K562 (cell line): ENCODE data around the gene ADGRG1. TPM values are rescaled to one million over a fixed set of nuclear protein-coding genes. Genes with fewer than 3 reads are reported as not detected.

Source experiments
- ATAC-seq: fragments of 200-7000 bp; cut with Tn5 transposase; 3 replicates; pipeline ENCODE4 v1.9.1; 2020; ENCODE audit warnings: moderate library complexity
- BruUV-seq: library from RNA; stranded (reverse); fragments of 400-500 nt; replicated peaks from 2 replicates; lab custom pipeline; 2021; lab: Mats Ljungman, UMichigan
- CTCF ChIA-PET: fragments of 300-600 bp; formaldehyde crosslinking; extraction: SDS; loops from one replicate; lab custom pipeline; 2021; ENCODE audit warnings: low intra/inter-chr PET ratio; lab: Yijun Ruan, JAX
- POLR2A ChIA-PET: fragments of 300-600, 350-650 bp; sonication (Branson Sonifier 250); formaldehyde crosslinking; extraction: SDS; loops from one replicate; lab custom pipeline; 2021; ENCODE audit warnings: antibody characterized with exemption, inconsistent platforms; lab: Yijun Ruan, JAX
- DNase-seq, 4 experiments: peaks; one replicate each; pipeline versions ENCODE4 v3.0.0 to v3.0.0-alpha.2; 2011 to 2018; ENCODE audit warnings: low spot score in 3 of 4, mixed read lengths in 3 of 4; ENCODE audit errors: extremely low read depth in 1 of 4
- FAIRE-seq: peaks from 2 replicates; lab custom pipeline; 2011; peaks lifted over from hg19 to GRCh38; lab: Jason Lieb, UNC
- H2AFZ ChIP-seq: 2 replicates; pipeline ENCODE4 v1.6.0; 2011; ENCODE audit warnings: low read depth, low read length, control low read depth, inconsistent platforms
- H3K27ac ChIP-seq: fragments of 200-600 bp; 3 replicates; pipeline ENCODE4 v1.8.0; 2011; ENCODE audit warnings: low read depth, mild to moderate bottlenecking, control low read depth, inconsistent platforms, low read length, moderate library complexity, mixed read lengths; ENCODE audit errors: extremely low read depth
- H3K27me3 ChIP-seq, 2 experiments: fragments of 300-600 bp in 1 of 2; 2 replicates in 1 of 2; 3 replicates in 1 of 2; pipeline versions ENCODE4 v1.6.0 to v1.8.0; 2011; ENCODE audit warnings: inconsistent platforms in 2 of 2, low read length in 2 of 2, mild to moderate bottlenecking in 1 of 2, mixed read lengths in 1 of 2, moderate library complexity in 1 of 2; ENCODE audit not compliant: control insufficient read depth in 2 of 2, insufficient read depth in 2 of 2
- H3K36me3 ChIP-seq: fragments of 300-600 bp; 3 replicates; pipeline ENCODE4 v1.8.0; 2011; ENCODE audit warnings: mild to moderate bottlenecking, low read length, inconsistent platforms; ENCODE audit not compliant: control insufficient read depth, insufficient read depth
- H3K4me1 ChIP-seq, 2 experiments: fragments of 200-600 bp in 1 of 2; replicated peaks in 1 of 2; 2 replicates in 1 of 2; 3 replicates in 1 of 2; pipeline versions ENCODE4 v1.5.1 to v1.8.0; 2011; ENCODE audit warnings: inconsistent platforms in 2 of 2, low read length in 2 of 2, mild to moderate bottlenecking in 1 of 2, mixed read lengths in 1 of 2, moderate library complexity in 1 of 2; ENCODE audit not compliant: control insufficient read depth in 2 of 2, insufficient read depth in 2 of 2
- H3K4me2 ChIP-seq: 2 replicates; pipeline ENCODE4 v1.6.1; 2011; ENCODE audit warnings: low read length, control low read depth, inconsistent platforms, mixed read lengths; ENCODE audit not compliant: insufficient read depth
- H3K4me3 ChIP-seq: fragments of 200-600 bp; sonication (generic), shearing (Covaris generic); 2 replicates; pipeline ENCODE4 v1.5.1; 2016; ENCODE audit warnings: control low read depth, inconsistent platforms
- H3K79me2 ChIP-seq: fragments of 200-600 bp; 3 replicates; pipeline ENCODE4 v1.8.0; 2011; ENCODE audit warnings: low read length, inconsistent platforms; ENCODE audit not compliant: control insufficient read depth, insufficient read depth
- H3K9ac ChIP-seq, 2 experiments: 2 replicates each; pipeline versions ENCODE4 v1.6.0 to v1.6.1; 2011; ENCODE audit warnings: low read depth in 2 of 2, low read length in 2 of 2, control low read depth in 1 of 2, inconsistent platforms in 1 of 2, mild to moderate bottlenecking in 1 of 2, mixed read lengths in 1 of 2; ENCODE audit not compliant: insufficient read depth in 1 of 2
- H3K9me1 ChIP-seq: one replicate; pipeline ENCODE4 v1.6.0; 2011; ENCODE audit warnings: inconsistent platforms, mild to moderate bottlenecking, low read length, moderate library complexity; ENCODE audit not compliant: control insufficient read depth, insufficient read depth
- H3K9me3 ChIP-seq: replicated peaks from 2 replicates; pipeline ENCODE4 v1.5.1; 2011; ENCODE audit warnings: low read depth, low read length, inconsistent platforms; ENCODE audit not compliant: control insufficient read depth, insufficient read depth
- H4K20me1 ChIP-seq: replicated peaks from 2 replicates; pipeline ENCODE4 v1.6.1; 2011; ENCODE audit warnings: low read length, inconsistent platforms, mixed read lengths; ENCODE audit not compliant: control insufficient read depth, insufficient read depth
- CCAR2 ChIP-seq: fragments of 200-400 bp; formaldehyde crosslinking; IDR thresholded peaks from 2 replicates; pipeline ENCODE4 v1.6.1; 2017; ENCODE audit warnings: mild to moderate bottlenecking, low read depth, low read length
- CHD1 ChIP-seq: fragments of 200-600 bp; sonication (generic); IDR thresholded peaks from one replicate; pipeline ENCODE4 v1.6.1; 2012; ENCODE audit warnings: mild to moderate bottlenecking, moderate library complexity, low read length, inconsistent platforms
- DPF2 ChIP-seq: fragments of 450-650 bp; IDR thresholded peaks from 2 replicates; pipeline ENCODE4 v1.6.1; 2016
- FOXK2 ChIP-seq, 2 experiments: fragments of 450-650 bp; IDR thresholded peaks in 1 of 2; conservative IDR thresholded peaks in 1 of 2; 2 replicates each; pipeline ENCODE4 v1.6.1; 2016; ENCODE audit warnings: low read depth in 2 of 2, mild to moderate bottlenecking in 1 of 2
- GABPA ChIP-seq: fragments of 200-800 bp; sonication (Bioruptor generic); conservative IDR thresholded peaks from 2 replicates; pipeline ENCODE4 v1.6.1; 2016; ENCODE audit warnings: low read depth, missing genetic modification characterization, missing compliant biosample characterization
- HLTF ChIP-seq: fragments of 450-650 bp; IDR thresholded peaks from 2 replicates; pipeline ENCODE4 v1.6.1; 2016
- KLF16 ChIP-seq: IDR thresholded peaks from 2 replicates; pipeline ENCODE4 v1.6.1; 2016; ENCODE audit warnings: antibody characterized with exemption
- NFRKB ChIP-seq: fragments of 450-650 bp; IDR thresholded peaks from 2 replicates; pipeline ENCODE4 v1.6.1; 2016; ENCODE audit warnings: low read depth
- NKRF ChIP-seq: fragments of 450-650 bp; IDR thresholded peaks from 2 replicates; pipeline ENCODE4 v1.6.1; 2016; ENCODE audit warnings: borderline replicate concordance
- NR2F6 ChIP-seq: fragments of 450-650 bp; formaldehyde crosslinking; IDR thresholded peaks from 2 replicates; pipeline ENCODE4 v1.4.0; 2020; ENCODE audit warnings: mild to moderate bottlenecking
- PTRF ChIP-seq: fragments of 450-650 bp; IDR thresholded peaks from 2 replicates; pipeline ENCODE4 v1.6.1; 2016; ENCODE audit warnings: mild to moderate bottlenecking, missing genetic modification characterization, missing compliant biosample characterization
- RFX5 ChIP-seq: IDR thresholded peaks from 2 replicates; pipeline ENCODE4 v1.6.1; 2011; ENCODE audit warnings: low read depth, mild to moderate bottlenecking, improper control_type of control experiment, low read length
- SETDB1 ChIP-seq: IDR thresholded peaks from one replicate; pipeline ENCODE4 v1.6.1; 2012; ENCODE audit warnings: low read length, control low read depth, inconsistent platforms
- ZC3H8 ChIP-seq: fragments of 450-650 bp; IDR thresholded peaks from 2 replicates; pipeline ENCODE4 v1.6.1; 2017
- ZNF121 ChIP-seq: sonication (generic); formaldehyde crosslinking; conservative IDR thresholded peaks from 2 replicates; pipeline ENCODE4 v1.8.0; 2022; ENCODE audit warnings: missing genetic modification reagents
- ZNF395 ChIP-seq: fragments of 200-800 bp; sonication (Bioruptor generic); IDR thresholded peaks from 2 replicates; pipeline ENCODE4 v1.6.1; 2017; ENCODE audit warnings: missing genetic modification characterization, missing compliant biosample characterization
- WGBS: fragments of 100-300 bp; shearing (Covaris generic); methylation state at CpG from one replicate; pipeline ENCODE4 v1.1.6; 2016; ENCODE audit warnings: low coverage, mixed read lengths; ENCODE audit not compliant: insufficient coverage; ENCODE audit errors: missing lambda C conversion rate; 5-methylcytosine and 5-hydroxymethylcytosine counted together
- in situ Hi-C: fragments of 300-500 bp; cut with MboI; formaldehyde crosslinking; loops from 4 replicates; pipeline ENCODE4 v1.15.0; 2018; ENCODE audit warnings: inconsistent platforms, mixed read lengths
- intact Hi-C: fragments of 100-400 bp; cut with micrococcal nuclease; formaldehyde crosslinking; loops from 2 replicates; pipeline ENCODE4 v1.14.2; 2022
- polyA plus RNA-seq, 8 experiments: library from polyadenylated mRNA; depleted of rRNA in 4 of 8; stranded (reverse) in 5 of 8; unstranded in 3 of 8; fragments of >200 nt; fragmentation: Nextera tagmentation in 2 of 8; fragmentation: Illumina TruSeq in 1 of 8; extraction: Ambion mirVana in 2 of 8; extraction: Trizol in 1 of 8; gene quantifications; 2 replicates each; pipeline versions ENCODE4 v1.2.1 to v1.2.3, GENCODE V29; 2011 to 2014; ENCODE audit warnings: inconsistent platforms in 1 of 8, missing spikeins in 1 of 8
- total RNA-seq, 7 experiments: library from RNA; depleted of rRNA in 6 of 7; stranded (reverse); fragments of >200 nt in 6 of 7; fragmentation: Illumina TruSeq in 2 of 7; extraction: Trizol in 2 of 7; gene quantifications; 2 replicates each; pipeline versions ENCODE4 v1.2.1 to v1.2.3, GENCODE V29; 2011 to 2021; ENCODE audit warnings: low replicate concordance in 1 of 7
- TF ChIP-seq, protein P1 (sequence below): sonication (generic); formaldehyde crosslinking; IDR thresholded peaks from 2 replicates; pipeline ENCODE4 v1.8.0; 2022; ENCODE audit warnings: mild to moderate bottlenecking, missing genetic modification reagents
- TF ChIP-seq, protein P2 (sequence below): sonication (generic); formaldehyde crosslinking; IDR thresholded peaks from 2 replicates; pipeline ENCODE4 v1.5.0; 2020; ENCODE audit warnings: missing genetic modification reagents

Gene ADGRG1
- total and polyA plus RNA-seq, 9 of the 15 experiments (the other 6 are each of a cell fraction or from before 2014, with no cell fraction given): 0.04 to 0.31 (median 0.16) TPM; not detected in 6

- Histone ChIP-seq H4K20me1 (peaks cover 6% of the 10 kb centered on the region; the same call in 1 of the 2 replicates), H3K9ac (no peak overlapping the region), H3K36me3 (no peaks in the 10 kb centered on the region), H3K27me3 (peaks cover 17 to 66% of the 10 kb centered on the region in 2 experiments), H3K4me2 (no peak overlapping the region), H3K4me3 (no peak overlapping the region), H3K79me2 (no peaks in the 10 kb centered on the region), H3K9me3 (no peaks in the 10 kb centered on the region), H3K27ac (no peak overlapping the region), H3K9me1 (no peaks in the 10 kb centered on the region), H2AFZ (no peak overlapping the region), H3K4me1 (peaks cover 0 to 15% of the 10 kb centered on the region in 2 experiments; a peak in 2 of 5 replicates)
- DNase-seq: no peak
- FAIRE-seq: no peak
- POLR2A ChIA-PET: interaction anchor here (0.7 to 1.6 kb wide), 3 partner anchors 34 to 190 kb away, joined by 3 to 5 read pairs (median 3); partner anchors contain the start of genes CIAPIN1 and COQ9
- ATAC-seq: no peak
- CTCF ChIA-PET: no interaction called here
- intact Hi-C loops: no loop called here
- TF ChIP-seq PTRF (tag): no peak
- TF ChIP-seq GABPA: no peak
- TF ChIP-seq RFX5: no peak
- no peak for TF ChIP-seq FOXK2 (conservative IDR thresholded peaks at IDR 0.05 in 1 of 2, IDR thresholded peaks at IDR 0.05 in 1 of 2; ENCODE audit: low read depth in 2 of 2)
- TF ChIP-seq CHD1: no peak
- no peak for TF ChIP-seq SETDB1
- no peak for TF ChIP-seq NKRF
- TF ChIP-seq ZNF395: no peak
- TF ChIP-seq ZNF121 (CRISPR knock-in tag): no peak
- TF ChIP-seq ZC3H8: no peak
- TF ChIP-seq, protein P1, sequence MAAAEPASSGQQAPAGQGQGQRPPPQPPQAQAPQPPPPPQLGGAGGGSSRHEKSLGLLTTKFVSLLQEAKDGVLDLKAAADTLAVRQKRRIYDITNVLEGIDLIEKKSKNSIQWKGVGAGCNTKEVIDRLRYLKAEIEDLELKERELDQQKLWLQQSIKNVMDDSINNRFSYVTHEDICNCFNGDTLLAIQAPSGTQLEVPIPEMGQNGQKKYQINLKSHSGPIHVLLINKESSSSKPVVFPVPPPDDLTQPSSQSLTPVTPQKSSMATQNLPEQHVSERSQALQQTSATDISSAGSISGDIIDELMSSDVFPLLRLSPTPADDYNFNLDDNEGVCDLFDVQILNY (CRISPR knock-in tag): no peak
- no peak for TF ChIP-seq KLF16
- TF ChIP-seq HLTF: no peak
- no peak for TF ChIP-seq CCAR2
- TF ChIP-seq, protein P2, sequence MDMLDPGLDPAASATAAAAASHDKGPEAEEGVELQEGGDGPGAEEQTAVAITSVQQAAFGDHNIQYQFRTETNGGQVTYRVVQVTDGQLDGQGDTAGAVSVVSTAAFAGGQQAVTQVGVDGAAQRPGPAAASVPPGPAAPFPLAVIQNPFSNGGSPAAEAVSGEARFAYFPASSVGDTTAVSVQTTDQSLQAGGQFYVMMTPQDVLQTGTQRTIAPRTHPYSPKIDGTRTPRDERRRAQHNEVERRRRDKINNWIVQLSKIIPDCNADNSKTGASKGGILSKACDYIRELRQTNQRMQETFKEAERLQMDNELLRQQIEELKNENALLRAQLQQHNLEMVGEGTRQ (CRISPR knock-in tag): no peak
- TF ChIP-seq DPF2: no peak
- TF ChIP-seq NR2F6: no peak
- no peak for TF ChIP-seq NFRKB
- 8% methylated on average over 8 of the region's 8 CpGs for WGBS
- in situ Hi-C loops: no loop called here
- BruUV-seq: no TSS peak
Observed at GRCh38 chr16:57637424-57637823, 9.0 kb downstream of the ADGRG1 start.
